HG03175 (cell line): Measurements from ENCODE around the gene GPSM1.

Experiments
- ATAC-seq: cut with Tn5 transposase; IDR thresholded peaks from one replicate; pipeline ENCODE4 v1.9.1; 2021; ENCODE audit warnings: mild to moderate bottlenecking, moderate library complexity; ENCODE audit not compliant: unreplicated experiment

Gene GPSM1

DNA sequence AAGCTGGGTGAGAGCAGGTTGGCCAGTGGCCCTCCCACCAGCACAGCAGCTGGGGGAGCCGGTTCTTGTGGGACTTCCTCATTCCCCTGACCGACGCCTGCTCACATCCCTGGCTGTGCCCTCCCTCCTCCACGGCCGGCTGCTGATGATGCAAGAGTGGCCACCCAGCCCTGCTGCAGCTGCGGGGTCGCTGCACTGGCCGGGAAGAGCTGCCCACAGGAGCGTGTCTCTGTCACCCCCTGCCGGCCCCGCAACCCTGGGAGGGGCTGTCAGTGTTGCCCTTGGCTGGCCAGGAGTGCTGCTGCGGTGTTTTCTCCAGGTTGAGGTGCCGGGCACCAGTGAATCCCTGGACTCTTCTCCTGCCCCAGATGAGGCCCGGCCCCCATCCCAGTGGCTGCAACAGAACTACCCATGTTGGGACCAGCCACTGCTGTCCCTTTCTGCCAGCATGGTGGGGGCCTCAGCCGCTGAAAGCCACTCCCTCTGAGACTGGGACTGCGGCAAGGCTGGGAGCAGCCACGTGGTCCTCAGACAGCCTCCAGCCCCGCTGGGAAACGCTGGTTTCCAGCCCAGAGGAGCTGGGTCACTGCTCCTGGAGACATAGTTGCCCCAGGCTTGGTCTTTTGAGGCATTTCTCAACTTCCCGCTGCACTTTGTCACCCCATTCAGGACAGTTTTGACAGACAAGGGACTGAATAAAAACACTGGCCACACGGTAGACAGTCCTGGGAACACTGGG is 45.4 kb downstream of the GPSM1 start:
- ATAC-seq, result no peak

DNA sequence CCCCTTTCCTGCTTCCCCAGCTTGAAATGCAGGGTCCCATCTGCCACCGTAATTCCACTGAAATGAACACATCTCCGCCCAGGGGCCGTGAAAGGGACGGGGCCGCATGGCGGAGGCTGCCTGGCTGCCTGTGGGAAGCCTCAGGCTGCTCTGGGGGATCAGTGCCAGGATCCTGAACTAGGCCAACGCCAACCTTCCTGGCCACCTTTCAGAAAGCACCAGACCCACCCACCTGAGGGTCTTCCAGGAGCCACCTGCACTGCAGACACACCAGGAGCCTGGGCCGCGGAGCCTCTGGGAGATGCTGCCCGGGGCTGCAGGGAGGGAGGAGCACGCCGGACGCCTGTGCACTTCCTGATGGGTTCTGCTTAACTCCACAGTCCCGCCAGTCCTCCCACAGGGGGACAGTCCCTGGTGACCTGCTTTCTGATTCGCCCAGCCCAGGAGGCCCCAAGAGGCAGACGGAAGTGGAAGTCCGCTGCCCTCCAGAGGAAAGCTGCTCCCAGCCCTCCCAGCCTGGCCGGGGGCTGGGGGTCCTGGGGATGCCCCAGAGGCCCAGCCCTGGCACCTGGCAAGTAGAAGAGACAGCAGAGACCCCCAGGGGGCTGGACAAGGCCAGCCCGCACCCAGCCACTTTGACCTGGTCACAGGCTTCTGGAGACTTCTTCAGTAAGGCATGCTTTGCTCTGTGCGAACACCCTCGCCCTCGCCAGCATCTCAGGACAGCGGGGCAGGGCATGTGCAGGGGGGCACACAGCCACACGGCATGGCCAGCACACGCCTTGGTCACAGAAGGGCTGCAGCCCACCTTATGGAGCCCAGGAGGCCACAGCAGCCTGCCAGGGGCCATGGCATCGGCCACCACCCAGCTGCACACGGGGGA is 46.2 kb downstream of the GPSM1 start, which contains the start of gene CARD9:
CARD9 (minus strand) TSS at position 370 of the 883 bp plus-strand sequence. CDS start 1,591 bp downstream, outside the sequence.
- no peak for ATAC-seq

DNA sequence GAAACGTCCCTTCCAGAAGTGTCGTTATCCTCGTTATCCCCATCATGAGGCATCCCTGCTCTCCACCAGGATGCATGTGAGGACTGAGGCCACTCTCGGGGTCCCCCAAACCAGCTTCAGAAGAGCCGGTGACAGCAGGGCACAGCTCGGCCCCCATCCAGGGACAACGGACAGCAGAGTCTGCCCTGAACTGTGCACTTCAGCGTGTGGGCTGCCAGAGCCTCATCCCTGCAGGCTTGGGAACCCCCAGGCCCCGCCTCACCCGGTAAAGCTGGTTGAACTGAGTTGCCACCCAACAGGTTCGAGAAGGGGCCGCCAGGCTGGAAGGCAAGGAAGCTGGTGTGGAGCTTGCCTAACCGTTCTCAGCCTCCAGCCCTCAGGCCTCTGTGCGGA is 46.8 kb downstream of the GPSM1 start:
- ATAC-seq, result no peak

DNA sequence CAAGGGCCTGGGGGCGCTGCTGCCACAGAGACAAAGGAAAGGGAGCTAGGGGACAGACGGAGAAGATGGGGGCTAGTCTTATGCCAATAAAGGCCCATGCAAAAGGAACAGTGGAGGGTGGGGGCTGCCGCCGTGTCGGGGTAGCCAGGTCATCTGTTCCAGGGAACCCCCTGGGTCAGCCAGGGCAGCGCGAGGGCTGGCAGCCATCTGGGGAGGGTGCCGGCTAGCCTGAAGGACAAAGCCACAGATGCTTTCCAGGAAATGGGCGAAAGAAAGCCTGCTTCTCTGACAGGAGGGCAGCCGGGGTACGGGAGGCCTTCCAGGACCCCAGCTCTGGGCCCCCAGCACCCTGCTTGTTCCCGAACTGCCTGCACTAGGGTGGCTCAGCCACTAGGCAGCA is 47.8 kb downstream of the GPSM1 start:
- ATAC-seq, result no peak

DNA sequence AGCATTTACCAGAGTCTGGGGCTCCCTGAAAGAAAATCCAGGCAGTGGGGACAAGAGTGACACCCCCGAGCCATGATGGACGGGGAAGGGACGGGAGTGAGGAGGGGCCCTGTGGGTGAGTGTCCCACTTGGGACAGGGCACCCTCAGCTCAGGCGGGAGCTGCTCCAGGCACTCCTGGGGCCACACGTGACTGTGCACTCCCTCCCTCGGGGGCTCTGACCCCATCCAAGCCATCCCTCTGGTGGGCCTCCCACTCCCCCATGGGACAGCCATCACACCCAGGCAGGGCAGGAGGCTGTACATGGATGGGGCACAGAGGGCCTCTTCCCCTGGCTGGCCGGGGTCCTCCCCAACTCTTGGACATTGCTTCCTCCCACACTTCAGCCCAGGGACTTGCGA is 49.1 kb downstream of the GPSM1 start:
- no peak for ATAC-seq

DNA sequence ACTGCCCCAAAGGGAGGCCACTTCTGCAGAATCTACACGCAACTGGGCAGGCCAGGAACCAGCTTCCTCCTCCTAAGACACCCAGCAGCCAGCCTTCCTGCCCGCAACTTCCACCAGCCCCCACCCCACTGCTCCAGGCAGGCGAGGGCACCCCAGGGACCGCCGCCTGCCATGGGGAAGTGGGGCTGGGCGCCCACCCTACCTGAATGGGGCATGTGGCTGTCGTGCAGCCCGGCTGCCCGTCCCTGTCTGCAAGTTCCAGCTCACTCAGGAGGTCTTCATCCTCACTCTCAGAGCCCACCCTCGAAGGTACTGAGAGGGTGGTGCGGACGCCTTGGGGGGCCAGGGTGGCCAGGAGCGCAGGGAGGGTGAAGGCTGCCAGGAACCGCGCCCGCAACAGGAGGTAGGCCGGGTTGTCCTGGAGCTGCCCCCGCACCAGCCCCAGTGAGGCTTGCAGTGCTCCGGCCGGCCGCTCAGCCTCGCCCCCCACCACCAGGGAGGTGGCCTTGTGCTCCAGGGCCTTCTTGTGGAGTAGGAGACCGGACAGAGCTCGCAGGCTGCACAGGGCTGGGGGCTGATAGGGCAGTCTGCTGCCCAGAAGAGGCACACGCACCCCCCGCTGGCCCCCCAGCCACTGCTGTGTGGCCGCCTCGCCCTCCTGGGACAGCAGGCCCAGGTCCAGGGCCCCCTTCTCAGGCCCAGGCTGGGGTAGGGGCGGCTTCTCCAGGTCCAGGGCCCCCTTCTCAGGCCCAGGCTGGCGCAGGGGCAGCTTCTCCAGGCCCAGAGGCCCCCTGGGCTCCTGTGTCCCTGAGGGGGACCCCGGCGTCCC is 50.2 kb downstream of the GPSM1 start:
- no peak for ATAC-seq

DNA sequence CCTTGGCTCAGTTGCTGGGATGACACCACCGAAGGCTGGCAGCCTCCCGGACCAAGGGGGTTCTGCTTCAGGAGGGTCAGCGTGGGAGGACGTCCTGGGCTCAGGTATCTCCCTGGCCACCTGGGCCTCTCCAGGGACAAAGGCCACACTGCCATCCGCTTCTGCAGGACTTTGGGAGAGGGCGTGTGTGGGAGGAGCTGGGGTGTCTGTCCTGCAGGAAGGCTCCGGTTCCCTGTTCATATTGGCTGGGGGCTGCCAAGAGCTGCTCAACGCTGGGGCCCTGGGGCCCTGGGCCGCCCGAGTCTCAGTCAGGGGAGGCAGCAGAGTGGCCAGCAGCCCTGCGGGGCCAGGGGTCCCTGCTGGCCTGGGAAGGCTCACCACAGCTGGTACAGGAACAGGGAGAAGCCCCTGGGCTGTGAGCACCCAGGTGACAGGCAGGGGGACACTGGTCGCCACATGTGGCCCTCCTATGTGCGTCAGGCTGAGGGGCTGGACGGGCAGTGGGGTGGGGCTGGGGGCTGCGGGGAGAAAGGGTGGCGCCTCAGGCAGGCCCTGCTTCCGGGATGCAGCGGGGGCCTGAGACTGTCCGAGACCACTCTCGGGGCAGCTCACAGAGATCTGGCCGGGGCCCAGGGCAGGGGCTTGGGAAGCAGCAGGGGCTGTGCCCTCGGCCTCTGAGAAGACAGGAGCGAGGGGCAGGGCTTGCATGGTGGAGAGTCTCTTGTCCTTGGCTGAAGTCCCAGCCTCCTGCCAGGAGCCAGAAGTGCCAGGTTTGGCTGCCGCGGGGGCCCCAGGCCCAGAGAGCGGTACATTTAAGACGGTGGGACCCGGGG is 51.0 kb downstream of the GPSM1 start:
- no peak for ATAC-seq

DNA sequence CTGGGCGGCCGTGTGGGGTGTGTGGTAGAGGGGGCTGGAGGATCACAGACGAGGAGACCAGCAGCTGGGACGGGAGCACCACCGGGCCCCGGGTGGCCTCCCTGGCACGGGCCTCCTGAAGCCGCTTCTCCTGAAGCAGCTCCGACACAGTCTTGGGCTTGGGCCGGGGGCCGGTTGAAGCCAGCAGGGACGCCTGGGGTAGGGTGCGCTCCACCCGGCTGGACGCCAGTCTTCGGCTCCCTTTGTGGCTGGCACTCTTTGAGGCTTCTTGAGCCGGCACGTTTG is 51.6 kb downstream of the GPSM1 start:
- ATAC-seq, result no peak

DNA sequence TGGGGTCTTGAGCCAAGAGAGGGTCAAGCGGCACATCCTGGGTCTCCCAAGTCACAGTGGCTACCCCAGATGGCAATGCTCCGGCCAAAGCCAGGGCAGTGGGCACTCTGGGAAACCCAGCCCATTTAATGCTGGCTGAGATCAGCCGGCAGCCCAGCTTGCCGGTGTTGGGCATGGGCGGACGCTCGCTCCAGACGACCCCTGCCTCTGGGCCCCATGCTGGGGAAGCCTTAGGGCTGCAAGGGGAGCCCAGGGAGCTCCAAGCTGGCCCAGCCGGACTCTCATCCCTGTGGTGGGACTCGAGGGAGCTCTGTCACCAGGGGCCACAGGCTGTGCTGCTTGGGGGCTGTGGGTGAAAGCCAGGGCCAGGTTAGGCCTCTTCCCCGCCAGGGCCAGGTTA is 52.1 kb downstream of the GPSM1 start:
- no peak for ATAC-seq

DNA sequence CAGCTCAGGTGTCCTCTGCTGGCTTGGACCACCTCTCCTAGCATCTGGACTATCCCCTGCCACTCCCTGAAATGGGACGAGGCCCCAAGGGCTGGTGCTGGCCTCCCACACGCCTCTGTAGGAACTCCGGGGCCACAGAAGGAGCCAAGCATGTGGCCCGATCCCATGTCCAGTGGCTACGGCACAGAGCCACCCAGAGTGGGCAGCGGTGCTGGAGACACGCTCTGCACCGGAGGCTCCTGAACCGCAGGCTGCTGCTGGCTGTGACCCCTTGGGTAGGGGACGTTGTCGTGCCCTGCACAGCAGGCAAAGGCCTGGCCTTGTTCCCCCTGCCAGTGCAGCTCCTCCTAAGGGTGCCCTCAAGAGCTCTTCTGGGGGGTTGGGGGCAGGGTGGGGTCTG is 52.6 kb downstream of the GPSM1 start:
- no peak for ATAC-seq

DNA sequence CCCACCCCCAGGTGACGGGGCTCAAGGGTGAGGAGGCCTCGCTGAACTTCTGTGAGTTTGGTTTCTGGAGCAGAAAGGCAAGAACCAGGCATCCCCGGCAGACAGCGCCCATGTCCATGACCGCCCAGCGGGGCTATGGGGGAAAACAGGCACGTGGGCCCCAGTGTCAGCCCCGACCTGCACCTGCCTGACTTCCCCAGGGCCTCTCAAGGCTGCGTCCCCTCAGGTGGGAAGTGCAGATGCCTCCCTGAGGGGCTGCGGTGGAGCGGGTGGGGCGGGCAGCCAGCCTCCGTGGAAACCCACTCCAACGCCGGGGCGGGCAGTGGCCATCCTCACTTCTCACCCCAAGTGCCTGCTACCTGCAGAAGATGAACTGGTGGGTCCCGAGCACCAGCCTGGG is 53.0 kb downstream of the GPSM1 start:
- ATAC-seq, result no peak

DNA sequence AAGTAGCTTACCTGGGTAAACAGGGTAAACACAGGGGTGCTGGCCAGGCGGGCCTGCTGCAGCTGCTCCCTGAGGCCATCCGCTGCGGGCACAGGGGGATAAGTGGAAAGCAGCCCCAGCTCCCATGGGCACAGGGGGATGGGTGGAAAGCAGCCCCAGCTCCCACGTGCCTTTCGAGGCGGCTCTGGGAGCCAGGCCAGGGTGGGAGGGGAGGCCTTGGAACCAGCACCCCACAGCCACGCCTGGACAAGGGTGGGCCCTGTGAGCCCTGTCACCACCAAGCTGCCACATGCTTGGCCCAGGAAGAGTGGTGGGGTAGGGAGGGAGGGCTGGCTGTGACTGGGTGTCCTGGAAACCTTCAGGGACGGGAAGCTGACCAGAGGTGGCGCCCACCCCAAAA is 54.0 kb downstream of the GPSM1 start:
- ATAC-seq, result no peak

DNA sequence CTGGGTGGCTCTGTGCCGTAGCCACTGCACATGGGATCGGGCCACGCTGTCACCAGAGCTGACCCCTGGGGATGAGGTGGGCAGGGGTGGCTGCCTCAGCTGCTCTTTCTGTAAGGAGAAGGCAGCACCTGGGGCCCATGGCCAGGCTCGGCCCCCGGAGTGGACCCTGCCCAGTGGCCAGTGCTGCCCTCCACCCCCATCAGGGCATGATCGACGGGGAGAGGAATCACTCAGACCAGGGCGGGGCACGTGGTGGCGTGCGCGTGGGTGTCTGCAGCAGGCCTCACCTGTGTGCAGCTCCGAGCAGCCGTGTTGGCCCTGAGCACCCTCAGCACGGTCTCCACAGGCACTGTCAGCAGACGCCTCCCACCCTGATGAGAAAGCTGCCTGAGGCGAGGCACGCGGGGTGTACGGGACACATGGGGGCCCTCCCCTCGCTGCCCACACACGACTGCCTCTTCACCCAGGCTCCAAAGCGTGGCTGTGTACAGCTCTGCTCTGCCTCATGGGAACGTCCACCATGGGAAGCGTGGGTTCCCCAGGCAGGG is 54.7 kb downstream of the GPSM1 start:
- ATAC-seq, result no peak

DNA sequence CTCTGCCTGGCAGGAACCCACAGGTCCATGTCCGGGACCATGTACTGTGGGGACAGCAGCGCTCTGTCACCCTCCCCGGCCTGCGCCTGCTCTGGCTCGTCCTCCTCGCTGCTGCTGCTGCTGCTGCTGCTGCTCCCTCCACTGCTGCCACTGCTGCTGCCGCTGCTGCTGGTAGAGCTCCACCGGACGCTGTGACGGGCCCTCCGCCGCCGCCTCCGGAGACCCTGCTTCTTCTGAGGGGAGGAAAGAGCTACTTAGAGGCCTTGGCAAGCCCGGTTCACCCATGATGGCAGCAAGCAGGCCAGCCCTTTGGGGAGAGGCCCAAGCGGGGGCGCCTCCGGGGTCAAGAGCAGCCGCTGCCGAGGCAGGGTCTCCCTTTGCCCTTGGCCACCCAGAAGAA is 56.1 kb downstream of the GPSM1 start:
- no peak for ATAC-seq

DNA sequence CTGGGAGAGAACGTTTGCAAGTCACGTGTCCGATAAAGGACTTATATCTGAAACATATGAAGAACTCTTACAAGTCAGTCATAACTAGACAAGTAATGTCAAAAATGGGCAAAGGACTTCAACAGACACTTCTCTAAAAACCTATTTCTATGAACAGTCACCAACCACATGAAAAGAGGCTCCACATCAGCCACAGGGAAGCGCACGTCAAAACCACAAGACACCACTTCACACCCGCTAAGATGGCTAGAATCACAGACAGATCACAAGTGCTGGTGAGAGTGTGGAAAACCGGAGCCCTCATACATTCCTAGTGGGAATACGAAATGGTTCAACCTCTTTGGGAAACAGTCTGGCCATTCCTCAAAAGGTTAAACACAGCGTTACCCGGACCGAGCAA is 57.7 kb downstream of the GPSM1 start:
- ATAC-seq, result no peak

DNA sequence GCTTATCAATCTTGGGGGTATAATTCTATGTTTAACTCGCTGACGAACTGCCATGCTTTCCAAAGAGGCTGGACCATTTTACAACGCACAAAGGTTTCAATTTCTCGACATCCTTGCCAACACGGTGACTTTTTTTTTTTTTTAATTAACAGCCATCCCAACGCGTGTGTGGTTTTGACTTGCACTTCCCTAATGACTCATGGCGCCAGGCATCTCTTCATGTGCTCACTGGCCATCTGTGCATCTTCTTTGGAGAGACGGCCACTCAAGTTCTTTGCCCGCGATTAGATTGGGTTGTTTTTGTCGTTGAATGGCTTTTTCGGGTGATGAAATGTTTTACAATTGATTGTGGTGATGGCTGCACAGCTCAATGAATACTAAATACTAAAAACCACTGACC is 58.7 kb downstream of the GPSM1 start:
- ATAC-seq, result no peak

DNA sequence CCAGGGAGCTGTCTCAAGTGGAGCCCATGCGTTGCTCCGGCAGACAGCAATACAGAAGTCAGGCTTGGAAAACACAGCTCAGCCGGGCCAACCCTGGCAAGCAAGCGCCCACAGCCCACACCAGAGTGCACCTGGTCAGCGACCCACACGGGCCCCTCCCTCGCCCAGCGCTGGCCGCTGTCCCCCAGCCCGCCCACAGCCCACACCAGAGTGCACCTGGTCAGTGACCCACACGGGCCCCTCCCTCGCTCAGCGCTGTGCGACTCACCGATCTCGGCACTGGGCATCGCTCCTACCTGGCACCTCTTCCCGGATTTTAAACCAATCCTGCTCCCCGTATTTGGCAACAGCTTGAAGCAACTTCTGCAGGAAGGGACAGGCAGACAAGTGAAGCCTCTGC is 59.9 kb downstream of the GPSM1 start:
- ATAC-seq, result no peak

DNA sequence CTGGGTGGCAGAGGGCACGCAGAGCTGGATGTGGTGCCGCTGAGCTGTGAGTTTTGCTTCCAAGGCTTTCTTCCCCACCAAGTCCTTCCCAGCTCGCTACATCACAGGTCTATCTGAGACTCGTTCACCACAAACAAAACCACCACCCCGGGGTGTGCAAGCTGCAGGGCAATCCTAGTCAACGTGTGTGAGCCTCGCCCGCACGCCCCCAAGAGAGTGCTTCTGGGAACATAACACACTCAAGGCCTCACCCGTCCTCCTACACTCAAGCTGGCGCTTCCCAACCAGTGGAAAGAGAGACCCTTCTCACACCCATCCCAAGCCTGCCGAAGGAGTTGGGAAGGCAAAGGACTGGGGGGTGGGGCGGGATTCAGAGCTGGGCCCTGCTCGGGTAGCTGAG is 62.1 kb downstream of the GPSM1 start:
- no peak for ATAC-seq

DNA sequence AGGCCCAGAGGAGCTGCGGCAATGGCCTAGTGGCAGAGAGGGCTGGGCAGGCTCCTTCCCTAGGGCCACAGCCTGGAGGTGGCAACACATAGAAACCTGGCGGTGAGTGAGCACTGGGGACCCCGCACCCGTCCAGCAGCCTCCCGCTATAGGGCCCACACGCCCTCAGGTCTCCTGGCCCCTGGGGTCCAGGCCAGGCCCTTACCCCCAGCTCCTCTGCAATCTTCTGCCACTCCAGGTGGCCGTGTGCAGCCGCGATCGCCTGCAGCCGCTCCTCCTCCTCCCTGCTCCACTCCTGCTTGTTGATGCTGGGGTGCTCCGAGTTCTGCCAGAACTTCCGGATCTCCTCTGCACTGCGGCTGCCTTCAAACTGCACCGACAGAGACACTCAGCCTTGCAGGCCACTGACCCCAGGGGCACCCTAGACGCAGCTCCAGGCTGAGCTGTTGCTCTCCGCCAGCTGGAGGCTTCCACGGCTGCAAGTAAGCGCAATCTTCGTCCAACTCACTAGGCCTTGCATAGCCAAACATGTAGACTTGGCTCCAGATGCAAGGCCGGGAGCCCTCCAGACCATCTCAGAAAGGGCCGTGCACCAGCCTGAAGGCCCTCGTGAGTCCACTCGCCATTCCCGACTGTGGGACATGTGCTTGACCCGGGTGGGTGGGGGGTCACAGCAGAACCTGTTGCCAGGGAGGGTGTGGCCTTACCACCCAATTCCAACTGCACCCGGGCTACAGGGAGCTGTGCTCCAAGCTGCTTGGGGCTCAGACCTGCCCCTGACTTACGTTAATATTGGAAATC is 64.6 kb downstream of the GPSM1 start:
- no peak for ATAC-seq
